ENCODE results near the gene TGFBR1.

TGFBR1 gene

DNA sequence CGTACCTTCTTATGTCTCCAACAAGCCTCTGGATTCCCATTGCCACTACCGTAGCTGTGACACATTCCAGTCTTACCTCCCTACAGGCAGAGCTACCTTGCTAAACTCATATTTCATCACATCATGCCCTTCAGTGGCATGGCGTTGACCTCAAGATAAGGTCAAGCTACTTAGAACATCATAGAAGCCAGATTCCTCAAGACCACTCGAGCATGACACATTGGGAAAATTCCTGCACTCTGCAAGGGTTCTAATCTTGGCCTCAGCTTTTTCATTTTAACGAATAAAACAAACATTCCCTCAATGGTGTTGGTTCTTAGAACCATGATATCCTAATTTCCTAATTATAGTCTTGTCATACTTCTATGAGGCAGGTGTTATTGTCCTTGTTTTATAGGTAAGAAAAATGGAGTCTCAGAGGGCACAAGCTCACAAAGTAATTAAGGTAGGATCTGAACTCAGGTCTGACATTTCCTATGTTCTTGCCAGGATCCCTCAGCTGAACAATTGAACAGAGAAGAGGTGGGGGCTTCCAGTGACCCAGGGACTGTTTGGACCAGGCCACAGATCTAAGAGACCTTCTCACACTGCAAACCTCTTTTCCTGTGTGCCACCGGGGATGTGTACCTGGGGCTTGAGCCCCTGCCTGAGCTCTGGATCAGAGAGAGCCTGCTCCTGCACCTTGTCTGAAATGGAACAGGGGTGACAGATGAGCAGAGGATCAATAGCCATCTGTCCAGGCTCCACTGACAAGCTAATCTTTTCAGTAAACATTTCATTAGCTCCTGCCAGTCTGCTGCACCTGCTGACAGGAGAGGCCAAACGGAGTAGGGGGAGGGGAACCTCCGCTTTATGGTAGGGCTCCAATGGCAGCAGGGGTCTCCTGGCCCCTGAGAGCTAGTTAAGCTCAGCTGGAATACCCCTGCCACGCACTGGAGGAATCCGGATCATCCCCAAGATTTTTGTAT, 67.5 kb downstream of the TGFBR1 start:
- DNase-seq = peak; percentile 18

GRCh38 chr9:99173570-99174504, 68.9 kb downstream of the TGFBR1 start:
- no peak for DNase-seq

GRCh38 chr9:99176527-99177013, 71.7 kb downstream of the TGFBR1 start:
- DNase-seq = peak; percentile 23

GRCh38 chr9:99177576-99178366, 72.9 kb downstream of the TGFBR1 start:
- DNase-seq = no peak

DNA sequence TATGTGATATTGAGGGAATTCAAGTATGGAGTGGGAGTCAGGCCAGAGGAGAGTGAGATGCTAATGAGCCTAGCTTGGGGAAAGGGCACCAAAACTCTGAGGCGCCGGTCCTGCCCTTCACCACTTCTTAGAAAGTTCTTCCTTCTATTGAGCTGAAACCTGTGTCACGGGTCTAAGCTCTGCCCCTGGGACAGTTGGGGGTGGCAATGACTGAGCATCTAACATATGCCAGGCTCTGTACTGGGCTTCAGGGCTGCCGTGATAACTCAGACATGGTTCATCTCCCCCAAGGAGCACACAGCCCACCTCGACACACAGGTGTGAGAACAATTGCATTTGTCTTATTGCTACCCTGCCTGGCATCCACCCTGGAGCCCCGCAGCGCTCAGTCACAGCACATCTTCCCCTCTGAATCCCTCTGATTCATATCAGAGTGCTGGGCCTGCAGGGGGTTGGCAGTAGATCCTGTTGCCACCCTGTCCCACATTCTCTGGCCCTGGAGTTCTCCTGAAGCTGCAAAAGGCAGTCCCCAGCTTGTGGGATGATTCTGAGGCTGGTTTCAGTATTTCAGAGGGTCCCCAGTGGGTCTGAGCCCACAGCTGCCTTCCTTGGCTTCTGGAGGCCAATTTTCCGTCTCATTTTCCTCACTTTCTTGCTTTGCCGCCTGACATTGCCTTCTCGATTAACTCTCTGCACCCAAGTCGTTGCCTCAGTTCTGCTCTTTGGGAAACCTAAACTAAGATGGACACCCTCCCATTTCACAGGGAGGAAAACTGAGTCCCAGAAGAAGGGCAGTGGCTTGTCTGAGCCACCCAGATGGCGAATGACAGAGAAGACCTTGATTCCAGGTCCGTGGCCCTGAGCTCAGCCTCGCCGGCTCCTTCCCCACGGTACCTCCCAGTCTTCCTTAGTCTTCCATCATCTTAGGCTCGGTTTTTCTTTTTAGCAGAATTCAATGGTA, 74.3 kb downstream of the TGFBR1 start:
- no peak for DNase-seq

GRCh38 chr9:99180199-99180598, 75.3 kb downstream of the TGFBR1 start:
- DNase-seq = no peak

DNA sequence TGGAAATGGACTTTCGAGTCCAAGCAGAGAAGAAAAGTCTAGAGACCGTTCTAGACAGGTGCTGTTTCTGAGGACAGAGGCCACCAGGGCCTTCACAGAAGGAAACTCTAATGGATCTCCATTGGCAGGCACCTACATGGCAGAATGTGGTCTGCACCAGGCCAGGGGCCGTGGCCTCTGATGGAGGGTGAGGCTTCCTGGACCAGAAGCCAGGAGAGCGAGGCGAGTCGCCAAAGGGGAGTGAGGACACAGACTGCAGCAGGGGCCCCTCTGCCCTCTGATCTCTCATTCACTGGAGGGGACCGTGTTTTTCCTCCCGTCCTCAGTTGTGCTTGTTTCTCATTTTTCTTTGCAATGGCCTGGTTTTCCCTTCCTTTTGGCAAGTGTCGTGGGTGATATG, 75.7 kb downstream of the TGFBR1 start:
- DNase-seq = no peak

DNA sequence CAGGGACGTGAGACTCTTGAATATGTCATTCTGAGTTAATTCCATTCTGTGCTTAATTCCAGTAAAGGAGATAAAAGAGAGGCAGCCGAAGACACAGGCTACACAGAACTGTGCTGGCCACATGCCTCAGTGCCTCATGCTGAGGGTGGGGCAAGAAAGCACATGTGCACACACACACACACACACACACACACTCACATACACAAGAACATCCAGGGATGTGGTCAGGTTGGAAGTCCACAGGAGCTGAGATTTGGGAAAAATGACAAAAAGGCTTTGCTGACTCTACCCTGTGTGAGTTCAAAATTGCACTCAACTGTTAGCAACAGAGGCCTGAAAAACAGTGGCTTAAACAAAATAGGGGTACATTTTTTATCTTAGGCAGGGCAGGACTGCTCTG, 76.3 kb downstream of the TGFBR1 start:
- DNase-seq = no peak

DNA sequence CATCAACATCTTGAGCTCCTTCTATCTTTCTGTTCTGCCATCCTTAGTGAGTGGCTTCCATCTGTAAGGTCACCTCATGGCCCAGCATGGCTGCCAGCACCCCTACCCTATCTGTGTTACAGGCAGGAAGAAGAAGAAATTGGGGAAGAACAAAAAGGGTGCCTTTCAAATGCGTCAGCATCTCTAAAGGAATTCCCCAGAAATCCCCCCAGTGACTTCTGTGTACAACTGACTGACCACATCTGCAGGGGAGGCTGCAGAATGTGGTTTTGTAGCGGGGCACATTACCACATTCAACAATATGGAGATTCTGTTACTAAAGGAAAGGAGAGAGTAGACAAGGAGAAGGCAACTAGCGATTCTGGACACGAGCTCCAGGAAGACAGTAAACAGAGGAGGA, 76.7 kb downstream of the TGFBR1 start:
- DNase-seq = no peak

DNA sequence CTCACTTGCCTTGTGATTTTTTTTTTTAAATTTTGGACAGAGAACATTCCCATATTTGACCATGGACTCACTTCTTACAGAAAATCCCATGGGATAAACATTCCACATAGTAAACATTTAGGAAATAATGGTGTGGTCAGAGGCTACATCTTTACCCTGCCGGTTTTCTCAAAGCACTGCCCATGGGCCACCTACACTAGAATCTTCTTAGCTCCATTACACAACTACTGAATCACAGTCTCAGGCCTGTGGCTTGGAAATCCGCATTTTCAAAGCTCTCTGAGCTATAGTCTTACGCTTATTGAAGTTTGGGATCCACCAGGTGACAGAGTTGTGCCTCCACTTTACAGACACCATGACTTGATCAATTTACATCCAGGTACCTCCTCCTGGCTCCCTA, 77.4 kb downstream of the TGFBR1 start:
- no peak for DNase-seq

DNA sequence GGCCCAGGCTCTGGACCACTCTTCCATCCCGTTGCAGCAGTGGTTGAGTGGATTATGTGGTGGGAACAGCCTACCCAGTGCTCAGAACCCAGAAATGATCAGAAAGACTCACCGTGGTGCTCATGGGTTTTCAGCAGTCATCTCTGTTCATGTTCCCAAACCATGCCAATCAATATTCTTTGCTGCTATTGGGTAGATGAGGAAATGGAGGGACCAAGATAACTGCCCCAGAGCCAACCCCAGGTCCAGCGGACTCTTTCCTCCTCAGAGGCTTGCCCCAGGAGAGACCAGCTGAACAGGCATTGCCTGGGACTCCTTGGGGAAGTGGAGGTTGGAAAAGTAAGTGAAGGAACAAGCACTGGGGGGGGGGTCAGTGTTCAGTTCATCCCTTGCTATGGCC, 78.7 kb downstream of the TGFBR1 start:
- no peak for DNase-seq

DNA sequence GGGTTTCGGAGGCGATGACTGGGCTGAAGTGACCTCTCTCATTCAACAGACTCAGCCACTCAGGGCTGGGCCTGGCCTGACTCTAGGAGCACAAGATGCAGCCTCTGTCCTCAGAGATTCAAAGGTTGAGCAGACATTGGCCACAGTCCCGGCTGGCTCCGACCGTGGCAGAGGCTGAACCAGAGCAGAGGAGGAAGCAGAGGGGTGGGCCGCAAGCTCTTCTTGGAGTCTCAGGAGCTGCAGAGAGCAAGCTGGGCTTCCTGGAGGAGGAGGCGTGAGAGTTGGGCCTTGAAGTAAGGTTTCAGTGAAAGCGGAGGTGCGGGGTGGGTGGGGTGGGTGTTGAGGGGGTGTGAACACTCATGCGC, 79.2 kb downstream of the TGFBR1 start:
- DNase-seq = no peak

GRCh38 chr9:99184475-99185347, 79.8 kb downstream of the TGFBR1 start:
- peak; percentile 84 for DNase-seq

- DNase-seq = no peak
Measured at GRCh38 chr9:99185348-99185632, 80.4 kb downstream of the TGFBR1 start.

DNA sequence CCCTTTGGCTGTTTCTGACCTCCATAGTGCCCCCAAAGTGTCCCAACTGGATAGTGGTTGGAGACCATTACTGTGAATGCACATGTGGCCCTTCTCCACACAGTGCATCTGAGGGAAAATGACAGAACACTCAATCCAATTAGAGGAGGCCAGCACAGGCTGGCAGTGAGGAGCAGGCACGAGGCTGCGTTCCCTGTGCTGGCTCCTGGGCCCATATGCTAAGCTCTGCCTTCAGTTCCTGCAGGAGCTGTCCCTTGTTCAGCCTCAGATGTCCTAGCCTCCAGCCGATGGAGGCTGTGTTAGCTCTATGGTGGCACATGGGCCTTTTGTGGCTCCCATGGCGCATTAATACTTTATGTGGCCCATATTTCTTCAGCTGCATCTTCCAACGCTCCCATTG, 81.0 kb downstream of the TGFBR1 start:
- no peak for DNase-seq

GRCh38 chr9:99187311-99187710, 82.4 kb downstream of the TGFBR1 start:
- no peak for DNase-seq

DNA sequence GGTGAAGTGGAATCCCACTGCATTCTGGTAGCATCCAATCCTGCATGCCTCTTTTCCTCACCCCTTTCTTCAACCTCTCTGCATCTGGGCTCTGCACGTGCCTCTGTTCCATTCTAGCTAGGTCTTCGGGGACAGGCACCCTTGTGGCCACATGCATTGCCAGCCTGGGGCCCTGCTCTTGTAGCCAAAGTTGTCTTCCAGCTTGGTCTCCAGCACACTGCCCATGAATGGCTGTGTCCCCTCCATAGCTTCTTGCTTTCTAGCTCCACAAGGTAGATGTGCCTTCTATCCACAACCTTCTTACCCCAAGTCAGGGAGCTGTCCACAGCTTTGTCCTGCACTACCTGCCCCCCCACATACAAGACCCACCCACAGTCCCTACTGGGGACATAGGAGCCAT, 84.3 kb downstream of the TGFBR1 start:
- no peak for DNase-seq

- no peak for DNase-seq
Measured at GRCh38 chr9:99189887-99190596, 85.1 kb downstream of the TGFBR1 start.

GRCh38 chr9:99190597-99191283, 85.8 kb downstream of the TGFBR1 start:
- no peak for DNase-seq
